ENCODE measurements around the gene UBE2O.

DNA sequence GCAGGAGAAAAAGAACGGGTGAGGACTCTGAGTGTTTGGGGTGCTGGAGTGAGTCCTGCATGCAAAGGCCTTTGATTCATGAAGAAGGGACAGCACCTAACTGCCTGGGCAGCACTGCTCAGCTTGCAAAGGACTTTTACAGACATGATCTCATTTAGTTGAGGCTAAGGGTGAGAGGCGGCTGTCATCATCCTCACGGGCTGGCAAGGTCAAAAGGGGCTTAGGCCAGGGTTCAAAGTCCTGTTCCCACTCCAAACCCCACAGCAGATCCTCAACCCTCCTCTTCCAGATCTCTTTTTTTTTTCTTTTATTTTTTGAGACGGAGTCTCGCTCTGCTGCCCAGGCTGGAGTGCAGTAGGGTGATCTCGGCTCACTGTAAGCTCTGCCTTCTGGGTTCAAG lies 43.5 kb upstream of the UBE2O start:
- TF ChIP-seq GATA2 (IDR thresholded peaks at IDR 0.05; ENCODE audit: low read depth, low read length), result no peak
- no peak for TF ChIP-seq GATA3 (IDR thresholded peaks at IDR 0.05; ENCODE audit: low read depth, low read length)
